Natural killer cell treated with Interleukin-12 subunit alpha and Interleukin-12 subunit beta and Interleukin-15 and Interleukin-18, amount 100 ng/mL, for 72 hours (primary cell): ENCODE measurements around the gene MYL10. TPM values are rescaled to one million over a fixed set of nuclear protein-coding genes. Genes with fewer than 3 reads are reported as not detected.

ENCODE experiments used
- ATAC-seq, 2 donors: fragments of 150-1000 bp; cut with Tn5 transposase in 1 of 2; sonication (Bioruptor Pico), chemical (Tn5 transposase) in 1 of 2; 2 replicates each; pipeline ENCODE4 v1.10.0; 2021
- DNase-seq: peaks from one replicate; pipeline ENCODE4 v3.0.0; 2022; ENCODE audit warnings: low spot score
- H3K27ac Mint-ChIP-seq, 2 donors: 1 replicate in 1 of 2; 2 replicates in 1 of 2; pipeline ENCODE4 v1.8.0; 2022; ENCODE audit warnings: mixed read lengths in 2 of 2, mild to moderate bottlenecking in 1 of 2, moderate library complexity in 1 of 2
- H3K27me3 Mint-ChIP-seq, 2 donors: 1 replicate in 1 of 2; 2 replicates in 1 of 2; pipeline ENCODE4 v1.8.0; 2022; ENCODE audit warnings: mixed read lengths in 2 of 2
- H3K36me3 Mint-ChIP-seq: one replicate; pipeline ENCODE4 v1.8.0; 2022; ENCODE audit warnings: mixed read lengths
- H3K4me1 Mint-ChIP-seq, 2 donors: 1 replicate in 1 of 2; 2 replicates in 1 of 2; pipeline ENCODE4 v1.8.0; 2022; ENCODE audit warnings: low read depth in 2 of 2, mixed read lengths in 2 of 2, mild to moderate bottlenecking in 1 of 2
- H3K4me3 Mint-ChIP-seq: one replicate; pipeline ENCODE4 v1.8.0; 2022; ENCODE audit warnings: mixed read lengths
- H3K9me3 Mint-ChIP-seq: 2 replicates; pipeline ENCODE4 v1.8.0; 2022; ENCODE audit warnings: mixed read lengths
- total RNA-seq, 2 donors: library from RNA; stranded (reverse); gene quantifications; one replicate each; pipeline ENCODE4 v1.2.3, GENCODE V29; 2022

Gene MYL10
- total RNA-seq, 2 donors from 2014 or later, result not detected

DNA sequence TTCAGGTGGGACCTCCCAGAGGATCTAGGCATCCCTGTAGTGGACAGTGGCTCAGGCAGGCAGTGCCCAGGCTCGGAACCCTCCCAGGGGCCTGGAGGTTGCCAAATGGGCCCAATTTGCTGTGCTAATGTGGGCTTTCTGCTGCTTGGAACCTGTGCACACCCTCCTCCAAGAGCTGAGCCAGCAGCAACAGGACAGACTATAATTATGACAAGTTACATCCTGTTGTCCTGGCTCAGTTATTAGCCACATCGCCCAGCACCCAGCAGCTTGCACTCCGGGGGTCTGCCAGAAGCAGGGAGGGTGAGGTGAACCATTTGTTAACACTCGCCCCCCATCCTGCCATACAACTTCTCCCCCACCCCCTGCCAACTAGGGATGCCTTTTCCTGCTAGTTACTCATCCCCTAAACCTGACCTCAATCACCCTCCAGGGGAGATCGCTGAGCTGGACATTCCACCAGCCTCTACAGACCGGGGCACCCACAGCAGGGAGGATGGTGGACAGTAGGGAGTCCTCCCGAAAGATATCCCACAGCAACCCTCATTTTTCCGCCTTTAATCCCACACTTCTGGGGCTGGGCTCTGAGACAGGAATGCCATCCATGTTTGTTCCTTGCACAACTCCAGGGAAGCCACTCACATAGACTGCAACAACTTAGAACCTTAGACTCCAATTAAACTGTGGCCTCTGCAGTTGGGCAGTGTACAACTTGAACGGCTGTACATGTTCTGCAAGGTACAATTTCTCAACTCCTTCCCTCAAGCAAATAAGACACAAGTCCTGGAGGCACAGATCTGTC is 7.9 kb upstream of the MYL10 start:
- H3K27ac Mint-ChIP-seq, result no peak overlapping the region
- peak in 1 of 2 donors; percentile 41 for ATAC-seq
- no peak for DNase-seq
- no peaks in the 10 kb centered on the region for H3K4me1 Mint-ChIP-seq
- peaks cover 0 to 5% of the 10 kb centered on the region in 2 donors for H3K27me3 Mint-ChIP-seq
- H3K36me3 Mint-ChIP-seq, result no peaks in the 10 kb centered on the region
- H3K9me3 Mint-ChIP-seq, result no peaks in the 10 kb centered on the region
- H3K4me3 Mint-ChIP-seq, result no peak overlapping the region

DNA sequence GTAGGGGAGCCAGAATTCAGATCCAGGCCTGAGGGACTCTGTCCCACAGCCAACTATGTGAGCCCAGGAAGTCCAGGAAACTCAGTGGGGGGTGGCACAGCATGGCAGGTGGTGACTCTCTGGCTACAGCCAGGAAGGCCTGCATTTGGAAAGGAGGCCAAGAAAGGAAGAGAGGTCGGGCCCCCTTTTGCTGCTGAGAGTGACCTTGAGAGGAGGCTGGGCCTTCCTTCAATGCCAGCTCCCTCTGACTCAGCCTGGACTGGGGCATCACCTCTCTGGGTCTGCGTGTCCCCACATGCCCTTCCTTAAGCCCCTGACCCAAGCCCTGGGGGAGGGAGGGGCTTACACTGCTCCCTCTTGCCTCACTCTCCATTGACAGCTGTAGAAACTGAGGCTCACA is 6.4 kb upstream of the MYL10 start:
- H3K27me3 Mint-ChIP-seq, result peaks cover 0 to 5% of the 10 kb centered on the region in 2 donors
- H3K27ac Mint-ChIP-seq, result no peak overlapping the region
- H3K4me3 Mint-ChIP-seq, result no peak overlapping the region
- no peaks in the 10 kb centered on the region for H3K4me1 Mint-ChIP-seq
- no peak for ATAC-seq
- DNase-seq, result no peak
- H3K36me3 Mint-ChIP-seq, result no peaks in the 10 kb centered on the region
- H3K9me3 Mint-ChIP-seq, result no peaks in the 10 kb centered on the region

DNA sequence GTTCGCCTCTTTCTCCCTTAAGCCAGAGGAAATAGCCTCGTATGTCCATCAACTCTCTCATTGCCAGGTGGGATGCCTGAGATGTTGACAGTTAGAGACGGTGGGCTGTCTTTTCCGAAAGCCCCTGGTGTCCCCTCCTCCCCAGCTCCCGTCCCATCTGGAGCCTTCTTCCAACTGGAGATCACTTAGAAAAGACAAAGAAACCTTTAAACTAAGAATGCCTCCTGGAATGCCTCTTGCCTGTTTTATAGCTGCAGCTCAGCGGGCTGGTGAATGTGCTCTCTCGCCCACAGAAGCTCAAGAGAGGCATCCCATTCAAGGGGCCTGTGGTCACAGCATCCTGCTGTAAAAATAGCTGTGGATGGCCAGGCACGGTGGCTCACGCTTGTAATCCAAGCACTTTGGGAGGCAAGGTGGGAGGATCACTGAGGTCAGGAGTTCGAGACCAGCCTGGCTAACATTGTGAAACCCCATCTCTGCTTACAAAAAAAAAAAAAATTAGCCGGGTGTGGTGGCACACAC is 5.2 kb upstream of the MYL10 start:
- ATAC-seq (no peak), DNase-seq (no peak)
- Mint-ChIP-seq H3K4me1 (no peaks in the 10 kb centered on the region), H3K4me3 (no peak overlapping the region), H3K9me3 (no peaks in the 10 kb centered on the region), H3K36me3 (no peaks in the 10 kb centered on the region), H3K27ac (no peak overlapping the region), H3K27me3 (peaks cover 0 to 5% of the 10 kb centered on the region in 2 donors)

GRCh38 chr7:101633511-101633910 is 4.4 kb upstream of the MYL10 start:
- no peaks in the 10 kb centered on the region for H3K9me3 Mint-ChIP-seq
- no peak for ATAC-seq
- no peaks in the 10 kb centered on the region for H3K4me1 Mint-ChIP-seq
- H3K4me3 Mint-ChIP-seq, result no peak overlapping the region
- H3K36me3 Mint-ChIP-seq, result no peaks in the 10 kb centered on the region
- no peak for DNase-seq
- H3K27me3 Mint-ChIP-seq, result peaks cover 0 to 5% of the 10 kb centered on the region in 2 donors
- no peak overlapping the region for H3K27ac Mint-ChIP-seq

DNA sequence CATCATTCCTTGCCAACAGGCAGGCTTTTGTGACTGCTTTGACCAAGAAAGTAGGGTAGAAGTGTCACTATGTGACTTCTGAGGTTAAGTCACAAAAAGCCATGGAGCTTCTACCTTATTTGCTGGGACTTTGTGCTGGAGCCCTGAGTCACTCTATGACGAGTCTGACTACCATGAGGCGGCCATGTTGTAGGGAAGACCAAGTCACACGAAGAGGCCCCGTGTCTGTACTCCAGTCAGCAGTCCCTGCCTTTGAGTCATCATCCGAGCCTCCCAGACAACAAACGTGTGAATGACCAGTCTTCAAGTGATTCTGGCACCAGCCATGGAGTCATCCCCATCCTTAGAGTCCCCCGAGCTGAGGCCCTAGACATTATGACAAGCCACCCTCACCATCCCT is 3.5 kb upstream of the MYL10 start:
- Mint-ChIP-seq H3K4me1 (no peaks in the 10 kb centered on the region), H3K9me3 (no peaks in the 10 kb centered on the region), H3K27me3 (peaks cover 0 to 5% of the 10 kb centered on the region in 2 donors), H3K36me3 (no peaks in the 10 kb centered on the region), H3K4me3 (no peak overlapping the region), H3K27ac (no peak overlapping the region)
- DNase-seq, result no peak
- no peak for ATAC-seq

GRCh38 chr7:101631224-101631714 is 2.2 kb upstream of the MYL10 start:
- Mint-ChIP-seq H3K27me3 (peaks cover 6 to 9% of the 10 kb centered on the region in 2 donors), H3K4me1 (no peaks in the 10 kb centered on the region), H3K27ac (no peak overlapping the region), H3K9me3 (no peaks in the 10 kb centered on the region), H3K36me3 (no peaks in the 10 kb centered on the region), H3K4me3 (no peak overlapping the region)
- DNase-seq (no peak), ATAC-seq (no peak)

GRCh38 chr7:101630591-101630990 is 1.5 kb upstream of the MYL10 start:
- Mint-ChIP-seq H3K4me3 (peak overlapping the region; percentile 27), H3K27ac (no peak overlapping the region), H3K36me3 (no peaks in the 10 kb centered on the region), H3K27me3 (peaks cover 13 to 15% of the 10 kb centered on the region in 2 donors), H3K4me1 (no peaks in the 10 kb centered on the region), H3K9me3 (no peaks in the 10 kb centered on the region)
- no peak for DNase-seq
- no peak for ATAC-seq

- no peaks in the 10 kb centered on the region for H3K9me3 Mint-ChIP-seq
- ATAC-seq (no peak), DNase-seq (no peak)
- H3K4me3 Mint-ChIP-seq, result no peak overlapping the region
- no peaks in the 10 kb centered on the region for H3K36me3 Mint-ChIP-seq
- H3K4me1 Mint-ChIP-seq, result no peaks in the 10 kb centered on the region
- H3K27ac Mint-ChIP-seq, result no peak overlapping the region
- peaks cover 16 to 22% of the 10 kb centered on the region in 2 donors for H3K27me3 Mint-ChIP-seq
Observed at GRCh38 chr7:101628522-101628921, 574 bp downstream of the MYL10 start.

- Mint-ChIP-seq H3K4me1 (no peaks in the 10 kb centered on the region), H3K27me3 (peaks cover 18 to 22% of the 10 kb centered on the region in 2 donors), H3K4me3 (no peak overlapping the region), H3K36me3 (no peaks in the 10 kb centered on the region), H3K9me3 (no peaks in the 10 kb centered on the region), H3K27ac (no peak overlapping the region)
- ATAC-seq, result no peak
- no peak for DNase-seq
Observed at GRCh38 chr7:101626758-101627157, 2.3 kb downstream of the MYL10 start.

- Mint-ChIP-seq H3K4me1 (no peaks in the 10 kb centered on the region), H3K4me3 (no peak overlapping the region)
Observed at GRCh38 chr7:101626069-101626671, 2.9 kb downstream of the MYL10 start.

GRCh38 chr7:101625031-101625791 is 3.9 kb downstream of the MYL10 start:
- H3K9me3 Mint-ChIP-seq, result no peaks in the 10 kb centered on the region
- H3K27me3 Mint-ChIP-seq, result peaks cover 18 to 22% of the 10 kb centered on the region in 2 donors
- H3K27ac Mint-ChIP-seq, result no peak overlapping the region
- ATAC-seq, result no peak
- no peak overlapping the region for H3K4me3 Mint-ChIP-seq
- DNase-seq, result no peak
- no peaks in the 10 kb centered on the region for H3K4me1 Mint-ChIP-seq
- H3K36me3 Mint-ChIP-seq, result no peaks in the 10 kb centered on the region

More at GRCh38 chr7:101626069-101626671, 2.9 kb downstream of the MYL10 start:
- Mint-ChIP-seq H3K36me3 (no peaks in the 10 kb centered on the region), H3K27me3 (peaks cover 18 to 22% of the 10 kb centered on the region in 2 donors), H3K9me3 (no peaks in the 10 kb centered on the region), H3K27ac (no peak overlapping the region)
- ATAC-seq (no peak), DNase-seq (peak; percentile 15)

- H3K36me3 Mint-ChIP-seq, result no peaks in the 10 kb centered on the region
- no peaks in the 10 kb centered on the region for H3K4me1 Mint-ChIP-seq
- no peak overlapping the region for H3K27ac Mint-ChIP-seq
- ATAC-seq (peak in 1 of 2 donors; percentile 22), DNase-seq (no peak)
- no peak overlapping the region for H3K4me3 Mint-ChIP-seq
- no peaks in the 10 kb centered on the region for H3K9me3 Mint-ChIP-seq
- peaks cover 18 to 22% of the 10 kb centered on the region in 2 donors for H3K27me3 Mint-ChIP-seq
Observed at GRCh38 chr7:101624246-101625001, 4.7 kb downstream of the MYL10 start.

DNA sequence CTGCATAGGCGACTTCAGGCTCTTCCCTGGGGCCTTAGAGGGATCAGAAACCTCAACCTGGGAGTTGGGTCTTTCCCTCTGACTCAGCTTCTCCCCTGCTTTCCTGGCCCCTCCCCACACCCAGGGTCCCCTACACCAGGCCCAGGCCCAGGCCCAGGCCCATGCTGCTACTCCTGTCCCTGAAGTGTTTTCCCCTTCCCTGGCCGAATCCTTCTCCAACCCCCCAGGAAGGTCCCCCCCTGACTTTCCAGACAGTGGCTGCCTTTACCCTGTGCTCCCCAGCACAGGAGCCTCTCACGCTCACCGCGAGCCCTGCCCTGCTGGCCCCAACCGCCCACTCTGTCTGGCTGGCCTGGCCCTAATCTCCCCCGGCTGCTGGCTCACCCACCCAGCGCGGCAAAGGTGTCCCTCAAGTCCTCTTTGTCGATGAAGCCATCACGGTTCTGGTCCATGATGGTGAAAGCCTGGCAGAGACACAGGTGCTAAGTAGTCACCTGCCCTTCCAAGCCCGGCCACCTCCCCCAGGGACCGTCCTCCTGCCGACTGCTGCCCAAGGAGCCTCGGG is 6.4 kb downstream of the MYL10 start:
- no peaks in the 10 kb centered on the region for H3K36me3 Mint-ChIP-seq
- ATAC-seq, result peak in 1 of 2 donors; percentile 3
- no peak for DNase-seq
- no peak overlapping the region for H3K4me3 Mint-ChIP-seq
- no peaks in the 10 kb centered on the region for H3K9me3 Mint-ChIP-seq
- H3K27ac Mint-ChIP-seq, result no peak overlapping the region
- H3K27me3 Mint-ChIP-seq, result peaks cover 18 to 22% of the 10 kb centered on the region in 2 donors
- H3K4me1 Mint-ChIP-seq, result no peaks in the 10 kb centered on the region
